ENCODE results near the gene WNK3.

Gene WNK3

GRCh38 chrX:54157561-54157960 lies 200.3 kb downstream of the WNK3 start:
- no peak for DNase-seq
